DND-41 (cell line): Measurements from ENCODE around the gene CCDC92.

Source experiments
- ATAC-seq: fragments of 200-7000 bp; cut with Tn5 transposase; 3 replicates; pipeline ENCODE4 v1.9.1; 2021; ENCODE audit warnings: low read depth; ENCODE audit not compliant: insufficient read depth
- DNase-seq: peaks from one replicate; pipeline ENCODE4 v3.0.0-alpha.2; 2020
- H2AFZ ChIP-seq: 2 replicates; pipeline ENCODE4 v1.6.0; 2012; ENCODE audit warnings: low read depth, low read length
- H3K27ac ChIP-seq: 2 replicates; pipeline ENCODE4 v1.5.1; 2012; ENCODE audit warnings: low read length, inconsistent platforms
- H3K27me3 ChIP-seq: fragments of 200-600 bp; sonication (generic); 2 replicates; pipeline ENCODE4 v1.6.0; 2012; ENCODE audit warnings: low read length, mild to moderate bottlenecking, inconsistent platforms; ENCODE audit not compliant: insufficient read depth, poor library complexity
- H3K36me3 ChIP-seq: 2 replicates; pipeline ENCODE4 v1.5.1; 2012; ENCODE audit warnings: low read length, inconsistent platforms; ENCODE audit not compliant: insufficient read depth
- H3K4me1 ChIP-seq: 2 replicates; pipeline ENCODE4 v1.5.1; 2012; ENCODE audit warnings: mild to moderate bottlenecking, low read length; ENCODE audit not compliant: insufficient read depth
- H3K4me2 ChIP-seq: 2 replicates; pipeline ENCODE4 v1.6.0; 2012; ENCODE audit warnings: mild to moderate bottlenecking, moderate library complexity, low read length, inconsistent platforms; ENCODE audit not compliant: insufficient read depth
- H3K4me3 ChIP-seq, 2 experiments: fragments of 200-600 bp in 1 of 2; shearing (Covaris generic) in 1 of 2; 2 replicates each; pipeline ENCODE4 v1.5.1; 2012 to 2016; ENCODE audit warnings: inconsistent platforms in 2 of 2, low read length in 2 of 2, mild to moderate bottlenecking in 2 of 2, low read depth in 1 of 2, moderate library complexity in 1 of 2
- H3K79me2 ChIP-seq: 2 replicates; pipeline ENCODE4 v1.6.0; 2012; ENCODE audit warnings: low read length, inconsistent platforms; ENCODE audit not compliant: insufficient read depth
- H3K9ac ChIP-seq: 2 replicates; pipeline ENCODE4 v1.6.0; 2012; ENCODE audit warnings: low read depth, mild to moderate bottlenecking, inconsistent platforms, low read length, moderate library complexity
- H3K9me3 ChIP-seq: 2 replicates; pipeline ENCODE4 v1.5.1; 2012; ENCODE audit warnings: low read length, moderate library complexity, mild to moderate bottlenecking, inconsistent platforms; ENCODE audit not compliant: insufficient read depth, severe bottlenecking
- H4K20me1 ChIP-seq: 2 replicates; pipeline ENCODE4 v1.6.0; 2012; ENCODE audit warnings: low read length; ENCODE audit not compliant: insufficient read depth
- CTCF ChIP-seq: IDR thresholded peaks from 2 replicates; pipeline ENCODE4 v1.5.1; 2012; ENCODE audit warnings: borderline replicate concordance, low read length, moderate library complexity, mild to moderate bottlenecking; ENCODE audit not compliant: poor library complexity, severe bottlenecking; ENCODE audit errors: extremely low read depth
- EZH2 ChIP-seq: IDR thresholded peaks from 3 replicates; pipeline ENCODE4 v1.6.1; 2012; ENCODE audit warnings: borderline replicate concordance, low read depth, mild to moderate bottlenecking, moderate library complexity, low read length, inconsistent platforms; ENCODE audit not compliant: severe bottlenecking

The CCDC92 gene

GRCh38 chr12:123907726-123908476 lies 64.7 kb downstream of the CCDC92 start:
- no peak for ATAC-seq
- TF ChIP-seq EZH2 (no peak), CTCF (no peak)
- H3K79me2 ChIP-seq: no peaks in the 10 kb centered on the region
- DNase-seq: no peak
- no peaks in the 10 kb centered on the region for H3K9me3 ChIP-seq
- no peak overlapping the region for H2AFZ ChIP-seq
- H3K27ac ChIP-seq: no peak overlapping the region
- H4K20me1 ChIP-seq: no peaks in the 10 kb centered on the region
- H3K4me3 ChIP-seq: no peak overlapping the region
- H3K36me3 ChIP-seq: no peaks in the 10 kb centered on the region
- no peaks in the 10 kb centered on the region for H3K27me3 ChIP-seq
- H3K4me2 ChIP-seq: no peak overlapping the region
- no peaks in the 10 kb centered on the region for H3K4me1 ChIP-seq
- no peak overlapping the region for H3K9ac ChIP-seq

- Histone ChIP-seq H3K79me2 (no peaks in the 10 kb centered on the region), H3K4me3 (no peak overlapping the region), H3K27me3 (no peaks in the 10 kb centered on the region), H4K20me1 (no peaks in the 10 kb centered on the region), H3K4me1 (no peaks in the 10 kb centered on the region), H3K27ac (no peak overlapping the region), H3K9me3 (no peaks in the 10 kb centered on the region), H3K36me3 (no peaks in the 10 kb centered on the region), H2AFZ (no peak overlapping the region), H3K9ac (no peak overlapping the region), H3K4me2 (no peak overlapping the region)
- DNase-seq (no peak), ATAC-seq (no peak)
- TF ChIP-seq CTCF: no peak
- TF ChIP-seq EZH2: no peak
These were observed 65.8 kb downstream of the CCDC92 start for GRCh38 chr12:123906711-123907420.

- Histone ChIP-seq H3K27me3 (no peaks in the 10 kb centered on the region), H3K4me1 (no peaks in the 10 kb centered on the region; the same call in 1 of the 2 replicates), H2AFZ (no peak overlapping the region), H3K4me2 (no peak overlapping the region), H4K20me1 (no peaks in the 10 kb centered on the region), H3K4me3 (no peak overlapping the region), H3K27ac (no peak overlapping the region), H3K9ac (no peak overlapping the region), H3K79me2 (no peaks in the 10 kb centered on the region), H3K9me3 (no peaks in the 10 kb centered on the region), H3K36me3 (no peaks in the 10 kb centered on the region)
- ATAC-seq: peak; percentile 64
- TF ChIP-seq CTCF (peak; percentile 90), EZH2 (no peak)
- peak; percentile 66 for DNase-seq
These were observed 67.2 kb downstream of the CCDC92 start for GRCh38 chr12:123905319-123905925.
